Activated CD8-positive, alpha-beta memory T cell treated with anti-CD3 and anti-CD28 coated beads for 36 hours (primary cell): Measurements from ENCODE around the gene HK1. TPM values are rescaled to one million over a fixed set of nuclear protein-coding genes. Genes with fewer than 3 reads are reported as not detected.
"Not testable (repeated sequence)": the region's sequence is repeated elsewhere in the genome, so short reads cannot be mapped to it uniquely, and the experiment has no call there.

ENCODE experiments used
- CTCF ChIA-PET: fragments of 350-600 bp; sonication (Branson Sonifier 250); formaldehyde crosslinking; loops from one replicate; lab custom pipeline; 2021; ENCODE audit warnings: antibody characterized with exemption; lab: Charles Lee
- POLR2A ChIA-PET: fragments of 350-600 bp; sonication (Branson Sonifier 250); formaldehyde crosslinking; loops from one replicate; lab custom pipeline; 2021; ENCODE audit warnings: antibody characterized with exemption; lab: Charles Lee
- total RNA-seq, 2 experiments: library from RNA; stranded (reverse); gene quantifications; one replicate each; pipeline ENCODE4 v1.2.3, GENCODE V29; 2021

HK1 gene
- total RNA-seq, 2 experiments from 2014 or later = 238 TPM

DNA sequence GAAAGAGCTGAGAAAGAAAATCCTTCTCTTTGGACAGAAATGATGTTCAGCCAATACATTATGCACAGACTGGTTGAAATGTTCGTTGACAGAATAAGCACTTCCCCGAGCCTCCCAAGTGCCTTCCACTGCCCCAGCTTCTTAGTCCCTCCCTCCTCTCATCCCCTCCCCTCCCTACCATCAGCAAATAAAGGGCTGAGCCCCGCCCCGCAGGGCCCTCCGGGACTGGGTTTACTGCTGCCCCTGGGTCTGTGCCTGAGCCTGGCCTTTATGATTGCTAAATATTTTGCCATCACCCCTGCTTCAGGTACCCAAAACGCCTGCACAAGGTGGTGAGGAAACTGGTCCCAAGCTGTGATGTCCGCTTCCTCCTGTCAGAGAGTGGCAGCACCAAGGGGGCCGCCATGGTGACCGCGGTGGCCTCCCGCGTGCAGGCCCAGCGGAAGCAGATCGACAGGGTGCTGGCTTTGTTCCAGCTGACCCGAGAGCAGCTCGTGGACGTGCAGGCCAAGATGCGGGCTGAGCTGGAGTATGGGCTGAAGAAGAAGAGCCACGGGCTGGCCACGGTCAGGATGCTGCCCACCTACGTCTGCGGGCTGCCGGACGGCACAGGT, 30.1 kb upstream of the HK1 start:
- CTCF ChIA-PET = no interaction called here
- POLR2A ChIA-PET = no interaction called here

GRCh38 chr10:69250041-69250440, 28.3 kb upstream of the HK1 start:
- ChIA-PET CTCF (no interaction called here), POLR2A (no interaction called here)

DNA sequence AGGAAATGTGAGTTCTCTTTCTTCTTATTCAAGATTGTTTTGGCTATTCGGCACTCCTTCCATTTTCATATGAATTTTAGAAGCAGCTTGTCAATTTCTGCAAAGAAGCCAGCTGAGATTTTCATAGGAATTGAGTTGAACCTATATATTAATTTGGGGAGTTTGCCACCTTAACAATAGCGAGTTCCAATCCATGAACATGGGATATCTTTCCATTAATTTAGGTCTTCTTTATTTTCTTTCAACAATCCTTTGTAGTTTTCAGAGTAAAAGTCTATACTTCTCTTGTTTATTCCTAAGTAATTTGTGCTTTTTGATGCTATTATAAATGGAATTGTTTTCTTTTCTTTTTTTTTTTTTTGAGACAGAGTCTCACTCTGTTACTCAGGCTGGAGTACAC, 26.9 kb upstream of the HK1 start:
- POLR2A ChIA-PET = not testable (repeated sequence)
- CTCF ChIA-PET = interaction anchor here (0.7 kb wide), 1 partner anchor 497 kb away, joined by 3 read pairs; no protein-coding TSS in a partner anchor

DNA sequence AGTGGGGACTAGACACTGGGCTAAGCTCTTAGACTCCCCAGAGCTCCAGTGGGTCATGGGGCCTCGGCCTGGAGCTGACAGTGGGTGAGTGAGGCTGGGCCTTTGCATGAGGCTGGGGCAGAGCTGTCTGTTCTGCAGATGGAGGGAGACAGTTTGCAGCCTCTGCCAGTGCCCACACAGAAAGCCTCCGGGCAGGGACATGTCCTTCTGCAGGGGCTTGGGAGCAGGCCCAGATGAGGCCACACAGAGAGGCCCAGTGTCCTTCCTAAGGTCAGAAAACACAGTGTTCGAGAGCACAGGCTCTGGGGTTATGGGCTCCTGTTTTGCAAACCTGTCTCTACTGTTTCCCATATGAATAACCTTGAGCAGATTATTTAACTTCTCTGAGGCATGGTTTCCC, 25.1 kb upstream of the HK1 start:
- ChIA-PET POLR2A (no interaction called here), CTCF (interaction anchor here (0.7 kb wide), 1 partner anchor 383 kb away, joined by 3 read pairs; no protein-coding TSS in a partner anchor)

GRCh38 chr10:69254877-69255276, 23.4 kb upstream of the HK1 start:
- ChIA-PET CTCF (no interaction called here), POLR2A (no interaction called here)

DNA sequence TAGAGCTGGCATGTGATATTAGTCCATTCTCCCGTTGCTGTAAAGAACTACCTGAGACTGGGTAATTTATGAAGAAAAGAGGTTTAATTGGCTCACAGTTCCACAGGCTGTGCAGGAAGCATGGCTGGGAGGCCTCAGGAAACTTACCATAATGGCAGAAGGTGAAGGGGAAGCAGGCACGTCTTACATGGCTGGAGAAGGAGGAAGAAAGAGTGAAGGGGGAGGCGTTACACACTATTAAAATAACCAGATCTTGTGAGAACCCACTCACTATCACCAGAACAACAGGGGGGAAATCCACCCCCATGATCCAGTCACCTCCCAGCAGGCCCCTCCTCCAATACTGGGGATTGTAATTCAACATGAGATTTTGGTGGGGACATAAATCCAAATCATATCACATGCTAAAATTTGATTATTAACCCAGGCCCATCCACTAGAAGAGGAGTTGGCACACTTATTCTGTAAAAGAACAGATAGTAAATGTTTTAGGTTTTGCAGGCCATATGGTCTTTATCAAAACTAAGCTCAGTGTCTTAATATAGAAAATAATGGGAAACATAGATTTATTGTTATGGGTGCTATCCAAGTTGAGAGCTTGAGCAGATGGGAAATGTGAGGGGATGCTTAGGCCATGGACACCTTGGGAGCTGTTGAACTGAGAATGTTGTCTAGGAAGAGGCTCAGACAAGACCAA, 18.6 kb upstream of the HK1 start:
- POLR2A ChIA-PET = no interaction called here

DNA sequence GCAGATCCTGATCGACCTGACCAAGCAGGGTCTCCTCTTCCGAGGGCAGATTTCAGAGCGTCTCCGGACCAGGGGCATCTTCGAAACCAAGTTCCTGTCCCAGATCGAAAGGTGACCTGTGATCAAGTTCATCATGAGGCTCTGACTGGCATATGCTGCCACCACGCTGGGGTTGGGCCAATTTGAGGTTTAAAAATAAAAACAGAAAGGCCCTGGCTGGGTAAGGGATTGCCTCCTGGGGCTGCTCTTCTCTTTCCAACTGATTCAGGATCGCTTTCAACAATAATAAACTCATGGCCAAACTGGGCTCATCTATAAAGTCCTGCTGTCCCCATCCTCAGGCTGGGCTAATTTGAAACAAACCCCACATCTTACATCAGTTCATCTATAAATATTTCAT, 17.1 kb upstream of the HK1 start:
- POLR2A ChIA-PET = no interaction called here
- CTCF ChIA-PET = no interaction called here

More for the DNA sequence above, 18.6 kb upstream of the HK1 start:
- CTCF ChIA-PET = no interaction called here

- POLR2A ChIA-PET = no interaction called here
- CTCF ChIA-PET = no interaction called here
Measured at GRCh38 chr10:69262292-69262751, 16.0 kb upstream of the HK1 start.

DNA sequence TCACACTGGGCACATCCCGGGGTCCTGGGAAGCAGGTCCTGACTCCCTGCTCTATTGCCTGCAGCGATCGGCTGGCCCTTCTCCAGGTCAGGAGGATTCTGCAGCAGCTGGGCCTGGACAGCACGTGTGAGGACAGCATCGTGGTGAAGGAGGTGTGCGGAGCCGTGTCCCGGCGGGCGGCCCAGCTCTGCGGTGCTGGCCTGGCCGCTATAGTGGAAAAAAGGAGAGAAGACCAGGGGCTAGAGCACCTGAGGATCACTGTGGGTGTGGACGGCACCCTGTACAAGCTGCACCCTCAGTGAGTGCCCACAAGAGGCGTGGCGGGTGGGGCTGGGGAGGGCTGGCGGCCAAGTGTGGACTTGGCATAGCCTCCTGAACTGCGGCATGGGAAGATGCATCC, 12.8 kb upstream of the HK1 start:
- ChIA-PET POLR2A (no interaction called here), CTCF (no interaction called here)

DNA sequence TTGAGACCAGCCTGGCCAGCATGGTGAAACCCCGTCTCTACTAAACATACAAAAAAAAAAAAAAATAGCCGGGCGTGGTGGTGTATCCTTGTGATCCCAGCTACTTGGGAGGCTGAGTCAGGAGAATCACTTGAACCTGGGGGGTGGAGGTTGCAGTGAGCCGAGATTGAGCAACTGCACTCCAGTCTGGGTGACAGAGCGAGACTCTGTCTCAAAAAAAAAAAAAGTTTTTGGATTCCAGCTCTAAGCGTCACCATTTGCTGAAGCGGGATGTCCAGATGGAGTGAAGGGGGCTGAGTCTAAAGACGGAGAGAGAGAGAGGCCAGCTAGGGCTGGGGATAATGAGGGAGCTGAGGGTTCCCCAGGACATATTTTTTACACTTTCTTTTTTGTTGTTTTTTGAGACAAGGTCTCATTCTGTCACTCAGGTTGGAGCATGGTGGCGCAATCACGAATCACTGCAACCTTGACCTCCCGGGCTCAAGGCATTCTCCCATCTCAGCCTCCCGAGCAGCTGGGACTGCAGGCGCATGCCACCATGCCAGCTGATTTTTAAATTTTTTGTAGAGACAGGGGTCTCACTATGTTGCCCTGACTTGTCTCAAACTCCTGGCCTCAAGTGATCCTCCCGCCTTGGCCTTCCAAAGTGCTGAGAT, 9.4 kb upstream of the HK1 start:
- ChIA-PET CTCF (no interaction called here), POLR2A (interaction anchor here (0.7 kb wide), 1 partner anchor 247 kb away, joined by 3 read pairs; no protein-coding TSS in a partner anchor)

- POLR2A ChIA-PET = no interaction called here
- CTCF ChIA-PET = no interaction called here
Measured at GRCh38 chr10:69269761-69270160, 8.5 kb upstream of the HK1 start.

GRCh38 chr10:69270990-69271389, 7.3 kb upstream of the HK1 start:
- ChIA-PET CTCF (no interaction called here), POLR2A (no interaction called here)

GRCh38 chr10:69272624-69273023, 5.7 kb upstream of the HK1 start:
- ChIA-PET POLR2A (no interaction called here), CTCF (interaction anchor here (1.4 kb wide), 1 partner anchor 30 kb away, joined by 4 read pairs; no protein-coding TSS in a partner anchor)

GRCh38 chr10:69275444-69275843, 2.9 kb upstream of the HK1 start:
- ChIA-PET POLR2A (no interaction called here), CTCF (no interaction called here)

DNA sequence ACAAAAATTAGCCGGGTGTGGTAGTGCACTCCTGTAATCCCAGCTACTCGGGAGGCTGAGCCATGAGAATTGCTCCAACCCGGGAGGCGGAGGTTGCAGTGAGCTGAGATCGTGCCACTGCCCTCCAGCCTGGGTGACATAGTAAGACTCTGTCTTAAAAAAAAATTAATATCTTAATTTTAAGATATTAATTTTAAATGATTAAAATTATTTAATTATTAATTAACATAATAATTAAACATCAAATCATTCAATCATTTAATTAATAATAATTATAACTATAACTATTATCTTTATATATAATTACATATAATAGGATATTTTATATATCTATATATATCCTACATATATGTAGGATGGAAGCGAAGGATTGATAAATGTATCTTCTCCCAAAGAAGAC, 1.8 kb upstream of the HK1 start:
- ChIA-PET POLR2A (no interaction called here), CTCF (no interaction called here)

DNA sequence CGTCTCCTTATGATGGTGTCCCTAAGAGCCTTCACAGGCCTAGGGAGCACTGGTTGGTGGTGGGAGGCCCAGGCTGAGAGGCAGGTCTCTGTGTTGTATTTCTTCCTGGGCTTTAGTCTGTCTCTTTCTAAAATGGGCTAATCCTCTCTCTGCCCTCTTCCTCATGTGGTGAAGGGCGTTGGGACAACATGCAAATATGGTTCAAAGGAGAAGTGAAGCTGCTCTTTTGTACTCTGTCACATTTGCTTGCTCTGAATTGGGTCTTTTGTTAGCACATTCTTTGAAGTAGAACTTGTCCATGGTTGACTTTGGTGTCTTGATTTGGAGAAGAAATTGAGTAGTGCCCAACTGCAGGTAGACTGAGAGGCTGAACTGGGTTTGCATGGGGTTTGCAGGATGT, 814 bp downstream of the HK1 start:
- ChIA-PET POLR2A (no interaction called here), CTCF (no interaction called here)

GRCh38 chr10:69281507-69282413, 3.5 kb downstream of the HK1 start:
- CTCF ChIA-PET = no interaction called here
- POLR2A ChIA-PET = no interaction called here

- POLR2A ChIA-PET, CTCF ChIA-PET: not testable (repeated sequence)
Measured at GRCh38 chr10:69284402-69284801, 6.1 kb downstream of the HK1 start.

DNA sequence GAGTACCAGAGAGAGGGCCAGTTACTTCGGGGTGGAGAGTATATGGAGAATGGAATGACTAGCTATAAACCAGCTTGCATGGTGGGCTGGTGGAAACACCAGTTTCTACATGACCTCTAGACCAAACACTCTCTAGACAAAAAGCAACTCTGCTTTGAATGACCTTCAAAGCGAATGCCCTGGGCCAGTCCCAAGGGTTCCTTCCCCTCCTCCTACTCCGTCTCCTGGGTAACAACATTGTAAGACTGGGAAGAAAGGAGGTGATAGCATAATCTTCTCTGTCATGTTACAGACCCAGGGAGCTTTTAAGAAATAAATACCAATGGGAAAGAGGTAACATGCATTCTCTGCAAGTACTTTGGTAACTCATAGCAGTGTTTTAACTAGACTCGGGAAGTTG, 7.4 kb downstream of the HK1 start:
- ChIA-PET POLR2A (no interaction called here), CTCF (no interaction called here)

- POLR2A ChIA-PET = no interaction called here
- CTCF ChIA-PET = interaction anchor here (1.0 kb wide), 1 partner anchor 106 kb away, joined by 3 read pairs; no protein-coding TSS in a partner anchor
Measured at GRCh38 chr10:69287181-69287580, 8.9 kb downstream of the HK1 start.
